AG08395 (cell line): ENCODE data around the gene C1orf74.

Experiments used
- DNase-seq: peaks from one replicate; pipeline ENCODE4 v3.0.0; 2012; ENCODE audit warnings: mixed read lengths, low spot score

Gene C1orf74

GRCh38 chr1:209784265-209785169 is at the start of gene C1orf74:
Gene C1orf74 (minus strand): TSS chr1:209784559. CDS start chr1:209783634, 925 bp downstream.
- DNase-seq: peak; percentile 100

GRCh38 chr1:209831615-209832014 is 47.3 kb upstream of the C1orf74 start:
- peak; percentile 57 for DNase-seq

- no peak for DNase-seq
Observed at GRCh38 chr1:209830722-209831121, 46.4 kb upstream of the C1orf74 start.

GRCh38 chr1:209829716-209830115 is 45.4 kb upstream of the C1orf74 start:
- DNase-seq: no peak

GRCh38 chr1:209827384-209828262 is 43.3 kb upstream of the C1orf74 start, which contains the start of gene UTP25:
Gene UTP25 (plus strand): TSS chr1:209827972. CDS start chr1:209828064, 92 bp downstream.
- peak; percentile 90 for DNase-seq

- DNase-seq: no peak
Observed at GRCh38 chr1:209825591-209826434, 41.5 kb upstream of the C1orf74 start.

GRCh38 chr1:209823143-209824041 is 39.0 kb upstream of the C1orf74 start:
- peak; percentile 60 for DNase-seq

- no peak for DNase-seq
Observed at GRCh38 chr1:209822706-209823105, 38.3 kb upstream of the C1orf74 start.

- DNase-seq: no peak
Observed at GRCh38 chr1:209820986-209821385, 36.6 kb upstream of the C1orf74 start.

GRCh38 chr1:209819058-209819457 is 34.7 kb upstream of the C1orf74 start:
- DNase-seq: no peak

GRCh38 chr1:209817691-209818090 is 33.3 kb upstream of the C1orf74 start:
- DNase-seq: no peak

GRCh38 chr1:209816923-209817322 is 32.6 kb upstream of the C1orf74 start:
- no peak for DNase-seq

- no peak for DNase-seq
Observed at GRCh38 chr1:209815931-209816341, 31.6 kb upstream of the C1orf74 start.

- DNase-seq: no peak
Observed at GRCh38 chr1:209815490-209815889, 31.1 kb upstream of the C1orf74 start.

GRCh38 chr1:209813902-209814301 is 29.5 kb upstream of the C1orf74 start:
- no peak for DNase-seq

GRCh38 chr1:209810783-209811182 is 26.4 kb upstream of the C1orf74 start:
- DNase-seq: no peak

GRCh38 chr1:209809611-209810010 is 25.3 kb upstream of the C1orf74 start:
- DNase-seq: no peak

GRCh38 chr1:209808059-209808581 is 23.8 kb upstream of the C1orf74 start:
- DNase-seq: peak; percentile 95

- no peak for DNase-seq
Observed at GRCh38 chr1:209807509-209807908, 23.1 kb upstream of the C1orf74 start.
